ENCODE measurements around the gene NUDT16L1.
A peak's percentile ranks its signal among the peaks of the same experiment; 100 is the strongest.

Gene NUDT16L1

DNA sequence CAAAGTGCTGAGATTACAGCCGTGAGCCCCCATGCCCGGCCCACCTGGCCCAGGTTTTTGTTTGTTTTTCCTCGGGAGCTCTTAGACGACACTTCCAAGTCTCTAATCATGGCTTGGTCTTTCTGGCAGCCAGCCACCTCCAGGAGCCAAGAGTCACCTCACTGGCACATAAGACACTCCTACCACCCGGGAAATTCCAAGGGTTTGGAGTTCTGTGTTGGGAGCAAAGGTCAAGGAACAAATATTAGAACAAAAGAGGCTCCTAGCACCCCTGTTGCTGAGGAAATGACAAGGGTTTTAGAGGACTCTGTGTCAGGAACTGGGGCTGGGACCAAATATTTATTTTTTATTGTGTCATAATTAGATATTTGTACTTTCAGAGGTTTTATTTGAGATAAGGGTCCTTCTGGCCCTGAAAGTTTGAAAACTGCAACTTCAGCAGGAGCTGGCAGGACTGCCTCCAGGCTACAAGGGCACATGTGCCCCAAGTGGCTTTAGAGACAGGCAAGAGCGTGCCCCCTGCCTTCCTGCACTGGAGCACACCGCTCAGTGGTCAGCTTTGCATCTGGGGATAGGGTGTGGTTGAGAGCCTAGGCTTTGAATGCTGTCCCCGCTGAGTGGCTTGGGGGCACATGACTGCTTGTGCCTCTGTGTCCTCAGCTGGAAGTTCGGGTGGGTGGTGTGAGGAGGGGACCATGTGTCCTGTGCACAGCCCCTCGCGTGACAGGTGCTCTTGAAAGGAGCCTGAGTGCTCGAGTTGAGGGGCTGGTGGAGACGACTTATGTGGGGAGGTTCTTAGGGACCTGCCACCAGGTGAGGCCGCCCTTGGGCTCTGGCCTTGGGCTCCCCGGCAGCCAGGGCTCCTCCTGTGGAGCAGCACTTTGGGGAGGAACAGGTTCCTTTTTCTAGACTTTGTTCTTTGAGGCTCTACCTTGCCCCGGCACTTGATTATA lies 39.1 kb upstream of the NUDT16L1 start:
- peaks cover 26 to 83% of the 10 kb centered on the region in 2 donors for H3K36me3 ChIP-seq (replicated peaks in 1 of 2; ENCODE audit: control insufficient read depth in 2 of 2, insufficient read depth in 2 of 2, low read length in 2 of 2)
- no peaks in the 10 kb centered on the region for H3K9me3 ChIP-seq (replicated peaks in 1 of 2; ENCODE audit: control insufficient read depth in 2 of 2, insufficient read depth in 1 of 2, low read depth in 1 of 2, low read length in 2 of 2)
- H2BK120ac ChIP-seq (ENCODE audit: low read depth, low read length): no peak overlapping the region
- H2AFZ ChIP-seq (ENCODE audit: low read length): no peak overlapping the region
- H3K18ac ChIP-seq (ENCODE audit: low read length): no peak overlapping the region
- no peak overlapping the region for H3K27ac ChIP-seq (replicated peaks; ENCODE audit: low read length)
- no peak overlapping the region for H3K4ac ChIP-seq (ENCODE audit: low read length)
- no peak overlapping the region for H4K8ac ChIP-seq (ENCODE audit: low read depth, low read length)
- DNase-seq (ENCODE audit: low spot score): no peak
- no peak overlapping the region for H3K14ac ChIP-seq (ENCODE audit: low read length)
- no peak overlapping the region for H2BK12ac ChIP-seq (ENCODE audit: low read length)
- no peak overlapping the region for H2AK5ac ChIP-seq (ENCODE audit: low read depth, low read length)
- no CpG with 5 or more reads among the region's 16 CpGs for WGBS, 2 donors (ENCODE audit: extremely low coverage in 2 of 2, insufficient read length in 2 of 2, insufficient replicate concordance in 1 of 2)
- H3K4me2 ChIP-seq (ENCODE audit: insufficient read depth, low read length, poor library complexity, severe bottlenecking): peak overlapping the region; percentile 11
- no peak overlapping the region for H3K9ac ChIP-seq (ENCODE audit: low read depth, low read length, poor library complexity)
- H3K4me1 ChIP-seq (ENCODE audit: control insufficient read depth in 2 of 2, insufficient read depth in 1 of 2, low read depth in 1 of 2, low read length in 2 of 2): peaks cover 0 to 2% of the 10 kb centered on the region in 2 donors
- no peaks in the 10 kb centered on the region for H3K27me3 ChIP-seq (ENCODE audit: control insufficient read depth in 3 of 3, insufficient read depth in 3 of 3, low read depth in 1 of 3, low read length in 3 of 3)
- no peak overlapping the region for H3K4me3 ChIP-seq (ENCODE audit: low read length in 2 of 2)
- H4K91ac ChIP-seq (ENCODE audit: low read depth, low read length, poor library complexity): no peak overlapping the region
- no peak overlapping the region for H2BK15ac ChIP-seq (ENCODE audit: low read length)
- peaks cover 15% of the 10 kb centered on the region for H3K79me1 ChIP-seq (ENCODE audit: low read depth, low read length)
- no peak overlapping the region for H3K23ac ChIP-seq (ENCODE audit: low read depth, low read length, poor library complexity)
- H2BK5ac ChIP-seq (ENCODE audit: low read length): no peak overlapping the region

DNA sequence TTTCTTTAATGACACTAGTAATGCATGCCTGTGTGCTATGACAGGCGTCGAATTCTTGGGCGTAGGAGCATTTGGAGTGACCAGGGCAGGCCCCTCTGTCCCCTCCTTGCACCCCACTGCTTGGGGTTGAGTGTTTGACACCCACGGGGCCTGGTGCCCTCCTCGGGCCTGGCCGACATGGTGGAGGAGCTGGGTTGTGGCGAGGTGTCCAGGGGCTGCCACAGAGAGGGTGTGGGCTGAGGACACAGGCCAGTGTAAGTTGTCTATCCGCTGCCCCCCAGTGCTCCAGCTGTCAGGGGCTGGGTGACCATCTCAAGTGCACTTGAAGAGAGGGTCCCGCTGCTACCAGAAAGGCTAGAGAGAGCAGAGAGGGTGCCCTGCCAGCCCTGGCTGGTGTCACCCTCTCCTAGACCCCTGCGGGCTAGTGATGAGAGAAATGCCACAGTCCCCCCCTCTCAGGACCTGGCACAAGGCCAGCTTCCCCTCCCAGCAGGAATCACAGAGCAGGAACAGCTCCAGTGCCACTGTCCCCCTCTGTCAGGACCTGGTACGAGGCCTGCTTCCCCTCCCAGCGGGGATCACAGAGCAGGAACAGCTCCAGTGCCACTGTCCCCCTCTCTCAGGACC lies 38.3 kb upstream of the NUDT16L1 start:
- Histone ChIP-seq H2BK5ac (ENCODE audit: low read length) (no peak overlapping the region), H3K36me3 (replicated peaks in 1 of 2; ENCODE audit: control insufficient read depth in 2 of 2, insufficient read depth in 2 of 2, low read length in 2 of 2) (peaks cover 26 to 84% of the 10 kb centered on the region in 2 donors), H3K4me3 (ENCODE audit: low read length in 2 of 2) (no peak overlapping the region), H3K9ac (ENCODE audit: low read depth, low read length, poor library complexity) (no peak overlapping the region), H3K27ac (replicated peaks; ENCODE audit: low read length) (no peak overlapping the region), H4K8ac (ENCODE audit: low read depth, low read length) (no peak overlapping the region), H3K14ac (ENCODE audit: low read length) (no peak overlapping the region), H4K91ac (ENCODE audit: low read depth, low read length, poor library complexity) (no peak overlapping the region), H2AK5ac (ENCODE audit: low read depth, low read length) (no peak overlapping the region), H3K27me3 (ENCODE audit: control insufficient read depth in 3 of 3, insufficient read depth in 3 of 3, low read depth in 1 of 3, low read length in 3 of 3) (no peaks in the 10 kb centered on the region), H3K79me1 (ENCODE audit: low read depth, low read length) (peaks cover 12% of the 10 kb centered on the region), H3K23ac (ENCODE audit: low read depth, low read length, poor library complexity) (peak overlapping the region; percentile 89), H2BK12ac (ENCODE audit: low read length) (no peak overlapping the region), H3K4me2 (ENCODE audit: insufficient read depth, low read length, poor library complexity, severe bottlenecking) (no peak overlapping the region), H3K4ac (ENCODE audit: low read length) (no peak overlapping the region), H2BK15ac (ENCODE audit: low read length) (no peak overlapping the region), H3K4me1 (ENCODE audit: control insufficient read depth in 2 of 2, insufficient read depth in 1 of 2, low read depth in 1 of 2, low read length in 2 of 2) (peaks cover 0 to 10% of the 10 kb centered on the region in 2 donors), H3K18ac (ENCODE audit: low read length) (no peak overlapping the region), H2AFZ (ENCODE audit: low read length) (no peak overlapping the region), H3K9me3 (replicated peaks in 1 of 2; ENCODE audit: control insufficient read depth in 2 of 2, insufficient read depth in 1 of 2, low read depth in 1 of 2, low read length in 2 of 2) (no peaks in the 10 kb centered on the region), H2BK120ac (ENCODE audit: low read depth, low read length) (no peak overlapping the region)
- WGBS, 2 donors (ENCODE audit: extremely low coverage in 2 of 2, insufficient read length in 2 of 2, insufficient replicate concordance in 1 of 2): no CpG with 5 or more reads among the region's 12 CpGs
- DNase-seq (ENCODE audit: low spot score): no peak

DNA sequence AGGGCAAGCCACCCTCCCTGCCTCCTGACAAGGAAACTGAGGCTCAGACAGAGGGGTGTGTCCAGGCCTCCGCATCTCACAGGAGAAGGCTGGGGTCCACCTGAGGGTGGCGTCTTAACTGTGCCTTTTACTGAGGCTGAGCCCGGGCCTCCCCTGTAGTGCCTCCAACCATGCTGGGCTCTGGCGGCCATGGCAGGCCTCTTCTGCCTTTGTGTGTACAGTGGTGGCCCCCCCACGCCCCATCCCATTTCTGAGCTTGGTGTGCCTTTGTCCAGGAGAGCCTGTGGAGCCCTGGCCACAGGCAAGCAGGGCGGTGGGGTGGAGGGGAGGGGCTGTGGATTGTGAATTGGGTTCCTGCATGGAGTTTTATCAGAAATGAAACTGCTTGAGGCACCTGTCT lies 37.6 kb upstream of the NUDT16L1 start:
- Histone ChIP-seq H3K9ac (ENCODE audit: low read depth, low read length, poor library complexity) (no peak overlapping the region), H2AK5ac (ENCODE audit: low read depth, low read length) (no peak overlapping the region), H3K27me3 (ENCODE audit: control insufficient read depth in 3 of 3, insufficient read depth in 3 of 3, low read depth in 1 of 3, low read length in 3 of 3) (no peaks in the 10 kb centered on the region), H3K4ac (ENCODE audit: low read length) (no peak overlapping the region), H3K36me3 (replicated peaks in 1 of 2; ENCODE audit: control insufficient read depth in 2 of 2, insufficient read depth in 2 of 2, low read length in 2 of 2) (peaks cover 26 to 78% of the 10 kb centered on the region in 2 donors), H2AFZ (ENCODE audit: low read length) (no peak overlapping the region), H2BK120ac (ENCODE audit: low read depth, low read length) (no peak overlapping the region), H3K9me3 (replicated peaks in 1 of 2; ENCODE audit: control insufficient read depth in 2 of 2, insufficient read depth in 1 of 2, low read depth in 1 of 2, low read length in 2 of 2) (no peaks in the 10 kb centered on the region), H2BK15ac (ENCODE audit: low read length) (no peak overlapping the region), H3K4me1 (ENCODE audit: control insufficient read depth in 2 of 2, insufficient read depth in 1 of 2, low read depth in 1 of 2, low read length in 2 of 2) (peaks cover 2 to 16% of the 10 kb centered on the region in 2 donors), H3K14ac (ENCODE audit: low read length) (no peak overlapping the region), H4K8ac (ENCODE audit: low read depth, low read length) (no peak overlapping the region), H2BK12ac (ENCODE audit: low read length) (no peak overlapping the region), H3K27ac (replicated peaks; ENCODE audit: low read length) (no peak overlapping the region), H3K4me3 (ENCODE audit: low read length in 2 of 2) (no peak overlapping the region), H2BK5ac (ENCODE audit: low read length) (no peak overlapping the region), H3K79me1 (ENCODE audit: low read depth, low read length) (peaks cover 13% of the 10 kb centered on the region), H3K23ac (ENCODE audit: low read depth, low read length, poor library complexity) (peak overlapping the region; percentile 89), H3K18ac (ENCODE audit: low read length) (no peak overlapping the region), H3K4me2 (ENCODE audit: insufficient read depth, low read length, poor library complexity, severe bottlenecking) (no peak overlapping the region), H4K91ac (ENCODE audit: low read depth, low read length, poor library complexity) (no peak overlapping the region)
- DNase-seq (ENCODE audit: low spot score): no peak
- WGBS, 2 donors (ENCODE audit: extremely low coverage in 2 of 2, insufficient read length in 2 of 2, insufficient replicate concordance in 1 of 2): no CpG with 5 or more reads among the region's 6 CpGs

DNA sequence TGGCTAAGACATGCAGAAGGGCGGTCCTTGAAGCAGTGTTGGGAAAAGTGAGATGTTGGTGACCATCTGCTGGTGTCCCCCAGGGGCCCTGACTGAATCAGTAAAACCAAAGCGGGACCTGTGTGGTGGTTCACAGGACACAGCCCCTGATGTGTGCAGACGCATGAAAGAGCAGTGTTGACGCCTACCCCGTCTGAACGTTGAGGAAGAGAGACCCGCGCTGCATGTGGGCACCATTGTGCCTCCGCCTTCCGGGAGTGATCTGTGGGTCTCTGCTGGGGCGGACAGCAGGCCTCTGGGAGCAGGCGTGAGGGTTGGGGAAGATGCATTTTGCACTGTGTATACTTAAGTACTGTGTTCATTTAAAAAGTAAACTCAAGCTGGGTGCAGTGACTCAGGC lies 37.1 kb upstream of the NUDT16L1 start:
- Histone ChIP-seq H3K4me2 (ENCODE audit: insufficient read depth, low read length, poor library complexity, severe bottlenecking) (no peak overlapping the region), H3K27me3 (ENCODE audit: control insufficient read depth in 3 of 3, insufficient read depth in 3 of 3, low read depth in 1 of 3, low read length in 3 of 3) (no peaks in the 10 kb centered on the region), H3K14ac (ENCODE audit: low read length) (no peak overlapping the region), H3K18ac (ENCODE audit: low read length) (no peak overlapping the region), H3K4ac (ENCODE audit: low read length) (no peak overlapping the region), H2AK5ac (ENCODE audit: low read depth, low read length) (no peak overlapping the region), H4K91ac (ENCODE audit: low read depth, low read length, poor library complexity) (no peak overlapping the region), H2AFZ (ENCODE audit: low read length) (no peak overlapping the region), H2BK12ac (ENCODE audit: low read length) (no peak overlapping the region), H3K4me3 (ENCODE audit: low read length in 2 of 2) (no peak overlapping the region), H4K8ac (ENCODE audit: low read depth, low read length) (no peak overlapping the region), H3K4me1 (ENCODE audit: control insufficient read depth in 2 of 2, insufficient read depth in 1 of 2, low read depth in 1 of 2, low read length in 2 of 2) (peaks cover 2 to 18% of the 10 kb centered on the region in 2 donors), H2BK120ac (ENCODE audit: low read depth, low read length) (no peak overlapping the region), H3K23ac (ENCODE audit: low read depth, low read length, poor library complexity) (no peak overlapping the region), H3K9me3 (replicated peaks in 1 of 2; ENCODE audit: control insufficient read depth in 2 of 2, insufficient read depth in 1 of 2, low read depth in 1 of 2, low read length in 2 of 2) (no peaks in the 10 kb centered on the region), H3K9ac (ENCODE audit: low read depth, low read length, poor library complexity) (no peak overlapping the region), H2BK5ac (ENCODE audit: low read length) (no peak overlapping the region), H3K79me1 (ENCODE audit: low read depth, low read length) (peaks cover 12% of the 10 kb centered on the region), H2BK15ac (ENCODE audit: low read length) (no peak overlapping the region), H3K27ac (replicated peaks; ENCODE audit: low read length) (no peak overlapping the region), H3K36me3 (replicated peaks in 1 of 2; ENCODE audit: control insufficient read depth in 2 of 2, insufficient read depth in 2 of 2, low read length in 2 of 2) (peaks cover 23 to 76% of the 10 kb centered on the region in 2 donors)
- no CpG with 5 or more reads among the region's 12 CpGs for WGBS, 2 donors (ENCODE audit: extremely low coverage in 2 of 2, insufficient read length in 2 of 2, insufficient replicate concordance in 1 of 2)
- no peak for DNase-seq (ENCODE audit: low spot score)
